CD4-positive, alpha-beta T cell (primary cell): ENCODE measurements around the gene CYP2A13. TPM values are rescaled to one million over a fixed set of nuclear protein-coding genes. Genes with fewer than 3 reads are reported as not detected.
A peak's percentile ranks its signal among the peaks of the same experiment; 100 is the strongest.
"Not testable (repeated sequence)": the region's sequence is repeated elsewhere in the genome, so short reads cannot be mapped to it uniquely, and the experiment has no call there.

Experiments used
- ATAC-seq: fragments of 200-7000 bp; cut with Tn5 transposase; one replicate; pipeline ENCODE4 v1.10.0; 2022; ENCODE audit warnings: mild to moderate bottlenecking; ENCODE audit not compliant: poor library complexity
- CTCF ChIA-PET: fragments of 350-600 bp; sonication (Branson Sonifier 250); formaldehyde crosslinking; loops from one replicate; lab custom pipeline; 2021; ENCODE audit warnings: antibody characterized with exemption, inconsistent platforms; lab: Charles Lee
- POLR2A ChIA-PET: fragments of 350-600 bp; sonication (Branson Sonifier 250); formaldehyde crosslinking; loops from one replicate; lab custom pipeline; 2021; ENCODE audit warnings: antibody characterized with exemption, inconsistent platforms; lab: Charles Lee
- DNase-seq, 14 experiments: peaks; one replicate each; pipeline ENCODE4 v3.0.0-alpha.2; 2013 to 2020; ENCODE audit warnings: mixed read lengths in 2 of 14
- H3K27ac ChIP-seq, 2 donors: one replicate each; pipeline versions ENCODE4 v1.5.1 to v1.7.0; 2013; ENCODE audit warnings: low read length in 2 of 2, low read depth in 1 of 2, mild to moderate bottlenecking in 1 of 2
- H3K27me3 ChIP-seq, 2 experiments: 1 replicate in 1 of 2; 2 replicates in 1 of 2; pipeline versions ENCODE4 v1.6.1 to v1.7.0; 2013; ENCODE audit warnings: low read length in 2 of 2, control low read depth in 1 of 2, mild to moderate bottlenecking in 1 of 2, moderate library complexity in 1 of 2; ENCODE audit not compliant: insufficient read depth in 2 of 2, control insufficient read depth in 1 of 2
- H3K36me3 ChIP-seq: one replicate; pipeline ENCODE4 v1.6.1; 2013; ENCODE audit warnings: low read length, control low read depth; ENCODE audit not compliant: insufficient read depth
- H3K4me1 ChIP-seq: one replicate; pipeline ENCODE4 v1.6.1; 2013; ENCODE audit warnings: low read length, control low read depth; ENCODE audit not compliant: insufficient read depth
- H3K4me3 ChIP-seq: one replicate; pipeline ENCODE4 v1.5.1; 2013; ENCODE audit warnings: mild to moderate bottlenecking, low read length, moderate library complexity
- H3K9me3 ChIP-seq, 2 experiments: 1 replicate in 1 of 2; 2 replicates in 1 of 2; pipeline versions ENCODE4 v1.6.1 to v1.7.0; 2013; ENCODE audit warnings: low read length in 2 of 2, mild to moderate bottlenecking in 2 of 2, control low read depth in 1 of 2, moderate library complexity in 1 of 2; ENCODE audit not compliant: control insufficient read depth in 1 of 2, insufficient read depth in 1 of 2
- H3K27ac Mint-ChIP-seq: one replicate; pipeline ENCODE4 v1.8.0; 2020; ENCODE audit warnings: mixed read lengths
- H3K27me3 Mint-ChIP-seq: one replicate; pipeline ENCODE4 v1.8.0; 2021; ENCODE audit warnings: mixed read lengths
- H3K36me3 Mint-ChIP-seq: one replicate; pipeline ENCODE4 v1.8.0; 2021; ENCODE audit warnings: low read depth, mixed read lengths
- H3K4me1 Mint-ChIP-seq: one replicate; pipeline ENCODE4 v1.8.0; 2021; ENCODE audit warnings: low read depth, mixed read lengths
- H3K4me3 Mint-ChIP-seq: one replicate; pipeline ENCODE4 v1.8.0; 2020; ENCODE audit warnings: mild to moderate bottlenecking, mixed read lengths
- H3K9me3 Mint-ChIP-seq: one replicate; pipeline ENCODE4 v1.8.0; 2020; ENCODE audit warnings: mixed read lengths
- intact Hi-C, 2 experiments: fragments of 100-400 bp; cut with DNase I in 1 of 2; cut with micrococcal nuclease in 1 of 2; formaldehyde crosslinking; loops; one replicate each; pipeline versions ENCODE4 v1.15.1 to v1.9.0; 2023 to 2025; cut with DNase I, micrococcal nuclease
- total RNA-seq, 174 experiments: library from RNA in 2 of 174; stranded (reverse) in 2 of 174; gene quantifications; one replicate each; pipeline ENCODE4 v1.2.3 and lab custom pipeline; 2021 to 2026
- TF ChIP-seq, protein P1 (sequence below): fragments of 200-600 bp; IDR thresholded peaks from one replicate; pipeline ENCODE4 v1.8.0; 2022; ENCODE audit warnings: antibody characterized with exemption, mild to moderate bottlenecking

The CYP2A13 gene
- total RNA-seq, 2 experiments from 2014 or later = not detected

DNA sequence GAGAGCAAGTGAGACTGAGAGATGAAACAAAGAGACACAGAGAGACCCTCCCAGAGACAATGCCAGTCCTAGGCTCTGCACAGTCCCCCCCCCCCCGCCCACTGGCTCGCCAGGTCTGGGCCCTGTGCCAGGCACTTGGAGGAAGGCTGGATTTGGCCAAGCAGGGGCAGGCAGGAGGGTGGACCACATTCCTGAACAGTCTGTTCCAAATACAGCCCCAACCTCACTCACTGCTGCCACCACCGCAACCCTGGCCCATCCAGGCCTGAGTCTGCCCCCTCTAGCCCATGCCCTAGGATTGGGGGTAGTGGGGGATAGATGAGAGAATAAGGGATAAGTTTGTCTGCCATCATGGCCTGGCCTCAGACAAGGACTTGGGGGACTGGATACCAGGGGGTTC lies 45.0 kb downstream of the CYP2A13 start:
- Mint-ChIP-seq H3K27me3 (no peaks in the 10 kb centered on the region), H3K36me3 (no peaks in the 10 kb centered on the region), H3K27ac (no peak overlapping the region), H3K4me3 (peak overlapping the region; percentile 79), H3K4me1 (peaks cover 16% of the 10 kb centered on the region), H3K9me3 (no peaks in the 10 kb centered on the region)
- Histone ChIP-seq H3K4me1 (peaks cover 25% of the 10 kb centered on the region), H3K36me3 (no peaks in the 10 kb centered on the region), H3K4me3 (no peak overlapping the region), H3K27ac (no peak overlapping the region), H3K9me3 (no peaks in the 10 kb centered on the region), H3K27me3 (no peaks in the 10 kb centered on the region)
- POLR2A ChIA-PET = no interaction called here
- intact Hi-C loops = loop anchor here in 1 of 2 experiments (5.0 kb wide), 1 partner anchor 321 kb away; no protein-coding TSS in a partner anchor
- TF ChIP-seq, protein P1, sequence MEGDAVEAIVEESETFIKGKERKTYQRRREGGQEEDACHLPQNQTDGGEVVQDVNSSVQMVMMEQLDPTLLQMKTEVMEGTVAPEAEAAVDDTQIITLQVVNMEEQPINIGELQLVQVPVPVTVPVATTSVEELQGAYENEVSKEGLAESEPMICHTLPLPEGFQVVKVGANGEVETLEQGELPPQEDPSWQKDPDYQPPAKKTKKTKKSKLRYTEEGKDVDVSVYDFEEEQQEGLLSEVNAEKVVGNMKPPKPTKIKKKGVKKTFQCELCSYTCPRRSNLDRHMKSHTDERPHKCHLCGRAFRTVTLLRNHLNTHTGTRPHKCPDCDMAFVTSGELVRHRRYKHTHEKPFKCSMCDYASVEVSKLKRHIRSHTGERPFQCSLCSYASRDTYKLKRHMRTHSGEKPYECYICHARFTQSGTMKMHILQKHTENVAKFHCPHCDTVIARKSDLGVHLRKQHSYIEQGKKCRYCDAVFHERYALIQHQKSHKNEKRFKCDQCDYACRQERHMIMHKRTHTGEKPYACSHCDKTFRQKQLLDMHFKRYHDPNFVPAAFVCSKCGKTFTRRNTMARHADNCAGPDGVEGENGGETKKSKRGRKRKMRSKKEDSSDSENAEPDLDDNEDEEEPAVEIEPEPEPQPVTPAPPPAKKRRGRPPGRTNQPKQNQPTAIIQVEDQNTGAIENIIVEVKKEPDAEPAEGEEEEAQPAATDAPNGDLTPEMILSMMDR = no peak
- no peak for ATAC-seq
- CTCF ChIA-PET = no interaction called here
- no peak for DNase-seq

- POLR2A ChIA-PET = no interaction called here
- ATAC-seq = no peak
- H3K27me3 Mint-ChIP-seq = no peaks in the 10 kb centered on the region
- H3K27ac ChIP-seq = no peak overlapping the region
- CTCF ChIA-PET = no interaction called here
- no peaks in the 10 kb centered on the region for H3K9me3 Mint-ChIP-seq
- peaks cover 21% of the 10 kb centered on the region for H3K4me1 ChIP-seq
- H3K4me1 Mint-ChIP-seq = peaks cover 14% of the 10 kb centered on the region
- H3K4me3 Mint-ChIP-seq = peak overlapping the region; percentile 79
- DNase-seq = no peak
- H3K27ac Mint-ChIP-seq = peak overlapping the region; percentile 49
- H3K36me3 Mint-ChIP-seq = no peaks in the 10 kb centered on the region
- no peaks in the 10 kb centered on the region for H3K36me3 ChIP-seq
- intact Hi-C loops = loop anchor here in 1 of 2 experiments (5.0 kb wide), 1 partner anchor 322 kb away; no protein-coding TSS in a partner anchor
- no peaks in the 10 kb centered on the region for H3K9me3 ChIP-seq
- no peak overlapping the region for H3K4me3 ChIP-seq
- peaks cover 0 to 2% of the 10 kb centered on the region in 2 experiments for H3K27me3 ChIP-seq
- TF ChIP-seq, protein P1 = no peak
Observed at GRCh38 chr19:41134616-41135015, 46.4 kb downstream of the CYP2A13 start.

DNA sequence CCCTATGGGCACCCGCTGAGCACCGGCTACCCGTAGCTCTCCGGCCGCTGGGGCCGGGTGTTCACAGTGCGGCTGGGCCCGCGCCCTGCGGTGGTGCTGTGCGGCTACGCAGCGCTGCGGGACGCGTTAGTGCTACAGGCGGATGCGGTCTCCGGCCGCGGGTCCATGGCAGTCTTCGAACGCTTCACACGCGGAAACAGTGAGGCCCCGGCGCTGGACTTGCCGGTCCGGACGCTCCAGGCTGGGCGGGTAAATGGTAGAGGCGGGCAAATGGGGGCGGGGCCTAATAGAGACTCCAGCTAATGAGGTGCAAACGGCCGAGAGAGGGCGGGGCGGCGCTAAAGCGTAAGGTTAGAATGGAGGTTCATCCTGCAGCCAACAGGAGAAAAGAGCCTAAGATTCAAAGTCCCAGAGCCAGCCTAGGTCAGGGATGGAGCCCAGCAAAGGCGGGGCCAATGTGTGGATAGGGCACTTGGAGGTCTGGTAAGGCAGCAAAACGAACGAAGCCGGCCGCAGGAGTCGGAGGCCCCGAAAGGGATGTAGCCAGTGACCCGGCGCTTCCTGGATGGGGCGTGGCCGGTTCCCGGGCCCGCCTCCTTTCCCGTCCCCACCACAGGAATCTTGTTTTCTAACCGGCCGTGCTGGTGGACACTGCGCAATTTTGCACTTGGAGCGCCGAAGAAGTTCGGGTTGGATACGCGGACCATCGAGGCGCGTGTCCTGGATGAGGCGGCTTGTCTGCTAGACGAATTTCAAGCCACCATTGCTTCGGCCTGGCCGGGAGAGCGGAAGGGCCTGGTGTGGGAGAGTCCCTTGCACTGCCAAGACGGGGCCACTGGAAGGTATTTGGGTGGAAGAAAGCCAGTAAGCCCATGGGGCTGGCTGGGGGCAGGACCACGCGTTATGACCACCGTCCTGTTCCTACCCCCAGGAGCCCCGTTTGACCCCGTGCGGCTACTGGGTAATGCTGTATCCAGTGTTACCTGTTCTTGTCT lies 47.4 kb downstream of the CYP2A13 start:
- peak in 7 of 14 experiments; percentile 10 to 68 (median 49) for DNase-seq
- CTCF ChIA-PET, POLR2A ChIA-PET, H3K27ac ChIP-seq, H3K27me3 Mint-ChIP-seq, intact Hi-C loops, H3K9me3 Mint-ChIP-seq, H3K36me3 Mint-ChIP-seq, H3K27me3 ChIP-seq, H3K9me3 ChIP-seq, H3K36me3 ChIP-seq: not testable (repeated sequence)
- ATAC-seq = peak; percentile 97
- Mint-ChIP-seq H3K27ac (peak overlapping the region; percentile 69), H3K4me3 (peak overlapping the region; percentile 94), H3K4me1 (peaks cover 14% of the 10 kb centered on the region)
- Histone ChIP-seq H3K4me1 (peaks cover 21% of the 10 kb centered on the region), H3K4me3 (peak overlapping the region; percentile 66)
